Body of pancreas (tissue), 4 donors: Measurements from ENCODE around the gene GOPC. TPM values are rescaled to one million over a fixed set of nuclear protein-coding genes. Genes with fewer than 3 reads are reported as not detected.

ENCODE experiments used
- ATAC-seq: fragments of 150-250 bp; one replicate; pipeline ENCODE4 v1.9.1; 2016
- DNase-seq, 4 donors: peaks; one replicate each; pipeline ENCODE4 v3.0.0-alpha.2; 2019
- H3K27ac ChIP-seq, 4 donors: fragments of 200-600 bp; sonication (generic); 1 replicate in 3 of 4; 2 replicates in 1 of 4; pipeline versions ENCODE4 v1.5.1 to v1.6.1; 2016 to 2019; ENCODE audit warnings: mild to moderate bottlenecking in 1 of 4, mixed read lengths in 1 of 4, moderate library complexity in 1 of 4
- H3K27me3 ChIP-seq, 2 donors: fragments of 200-600 bp; sonication (generic); one replicate each; pipeline ENCODE4 v1.6.0; 2016; ENCODE audit warnings: mild to moderate bottlenecking in 1 of 2
- H3K36me3 ChIP-seq, 2 donors: fragments of 200-600 bp; sonication (generic); replicated peaks in 1 of 2; 2 replicates each; pipeline ENCODE4 v1.5.1; 2016; ENCODE audit warnings: low read depth in 2 of 2; ENCODE audit not compliant: insufficient read depth in 1 of 2
- H3K4me1 ChIP-seq: fragments of 200-600 bp; sonication (generic); one replicate; pipeline ENCODE4 v1.6.0; 2016
- H3K4me3 ChIP-seq, 2 donors: fragments of 200-600 bp; sonication (generic); 1 replicate in 1 of 2; 2 replicates in 1 of 2; pipeline ENCODE4 v1.5.1; 2016 to 2019
- H3K9me3 ChIP-seq, 3 donors: fragments of 200-600 bp; sonication (generic); 1 replicate in 2 of 3; 2 replicates in 1 of 3; pipeline ENCODE4 v1.5.1; 2016
- CTCF ChIP-seq, 7 experiments: fragments of 450-650 bp in 4 of 7; fragments of 200-600 bp in 3 of 7; sonication (generic) in 3 of 7; IDR thresholded peaks; one replicate each; pipeline ENCODE4 v1.5.1; 2016 to 2019; ENCODE audit warnings: antibody characterized with exemption in 7 of 7
- POLR2A ChIP-seq, 3 donors: fragments of 450-650 bp; IDR thresholded peaks; one replicate each; pipeline ENCODE4 v1.6.1; 2016; ENCODE audit warnings: antibody characterized with exemption in 3 of 3, mild to moderate bottlenecking in 2 of 3
- WGBS, 2 donors: methylation state at CpG; one replicate each; pipeline ENCODE4 v1.1.5; 2017; 5-methylcytosine and 5-hydroxymethylcytosine counted together
- intact Hi-C: fragments of 100-400 bp; cut with DNase I; formaldehyde crosslinking; loops from one replicate; pipeline ENCODE4 v1.15.1; 2023
- total RNA-seq, 2 donors: library from RNA; depleted of rRNA; stranded (reverse); fragments of >200 nt; gene quantifications; one replicate each; pipeline ENCODE4 v1.1.0, GENCODE V29; 2016

The GOPC gene
- total RNA-seq, 2 donors from 2014 or later = 7.9 to 16.6 TPM

GRCh38 chr6:117530467-117531242, 71.7 kb downstream of the GOPC start:
- ATAC-seq (no peak), DNase-seq (no peak)
- TF ChIP-seq POLR2A (IDR thresholded peaks at IDR 0.05) (no peak), CTCF (IDR thresholded peaks at IDR 0.05) (no peak)
- 92 to 94% methylated on average over 4 of the region's 4 CpGs for WGBS, 2 donors
- Histone ChIP-seq H3K27ac (no peak overlapping the region), H3K4me3 (no peak overlapping the region), H3K4me1 (no peaks in the 10 kb centered on the region), H3K27me3 (no peaks in the 10 kb centered on the region), H3K36me3 (no peaks in the 10 kb centered on the region), H3K9me3 (no peaks in the 10 kb centered on the region)
- intact Hi-C loops = no loop called here

GRCh38 chr6:117525607-117526006, 76.7 kb downstream of the GOPC start:
- no peaks in the 10 kb centered on the region for H3K4me1 ChIP-seq

GRCh38 chr6:117521791-117522502, 80.4 kb downstream of the GOPC start:
- no peak for ATAC-seq

More at GRCh38 chr6:117525607-117526006, 76.7 kb downstream of the GOPC start:
- DNase-seq = no peak
- H3K4me3 ChIP-seq = no peak overlapping the region
- H3K27ac ChIP-seq = no peak overlapping the region
- WGBS, 2 donors = 95 to 96% methylated on average over 2 of the region's 2 CpGs
- H3K36me3 ChIP-seq = no peaks in the 10 kb centered on the region
- intact Hi-C loops = no loop called here
- no peaks in the 10 kb centered on the region for H3K9me3 ChIP-seq
- TF ChIP-seq CTCF (IDR thresholded peaks at IDR 0.05) (no peak), POLR2A (IDR thresholded peaks at IDR 0.05) (no peak)
- ATAC-seq = no peak
- H3K27me3 ChIP-seq = no peaks in the 10 kb centered on the region

GRCh38 chr6:117520603-117521395, 81.5 kb downstream of the GOPC start:
- no peak overlapping the region for H3K4me3 ChIP-seq
- no peak for ATAC-seq
- no peak for DNase-seq
- 78 to 82% methylated on average over 4 of the region's 4 CpGs for WGBS, 2 donors
- intact Hi-C loops = no loop called here
- TF ChIP-seq CTCF (IDR thresholded peaks at IDR 0.05) (no peak), POLR2A (IDR thresholded peaks at IDR 0.05) (no peak)
- H3K9me3 ChIP-seq = no peaks in the 10 kb centered on the region
- H3K36me3 ChIP-seq = no peaks in the 10 kb centered on the region
- no peak overlapping the region for H3K27ac ChIP-seq
- H3K27me3 ChIP-seq = no peaks in the 10 kb centered on the region
- no peaks in the 10 kb centered on the region for H3K4me1 ChIP-seq

More at GRCh38 chr6:117521791-117522502, 80.4 kb downstream of the GOPC start:
- WGBS, 2 donors = 90 to 93% methylated on average over 5 of the region's 5 CpGs
- DNase-seq = no peak
- no peaks in the 10 kb centered on the region for H3K27me3 ChIP-seq
- no peaks in the 10 kb centered on the region for H3K4me1 ChIP-seq
- H3K9me3 ChIP-seq = no peaks in the 10 kb centered on the region
- H3K4me3 ChIP-seq = no peak overlapping the region
- H3K27ac ChIP-seq = no peak overlapping the region
- no peaks in the 10 kb centered on the region for H3K36me3 ChIP-seq
- intact Hi-C loops = no loop called here
- no peak for TF ChIP-seq POLR2A (IDR thresholded peaks at IDR 0.05)
- no peak for TF ChIP-seq CTCF (IDR thresholded peaks at IDR 0.05)
